ENCODE data around the gene ACRBP. TPM values are rescaled to one million over a fixed set of nuclear protein-coding genes. Genes with fewer than 3 reads are reported as not detected.

ACRBP gene
- total RNA-seq, 1 donor from 2014 or later = 0.58 TPM

DNA sequence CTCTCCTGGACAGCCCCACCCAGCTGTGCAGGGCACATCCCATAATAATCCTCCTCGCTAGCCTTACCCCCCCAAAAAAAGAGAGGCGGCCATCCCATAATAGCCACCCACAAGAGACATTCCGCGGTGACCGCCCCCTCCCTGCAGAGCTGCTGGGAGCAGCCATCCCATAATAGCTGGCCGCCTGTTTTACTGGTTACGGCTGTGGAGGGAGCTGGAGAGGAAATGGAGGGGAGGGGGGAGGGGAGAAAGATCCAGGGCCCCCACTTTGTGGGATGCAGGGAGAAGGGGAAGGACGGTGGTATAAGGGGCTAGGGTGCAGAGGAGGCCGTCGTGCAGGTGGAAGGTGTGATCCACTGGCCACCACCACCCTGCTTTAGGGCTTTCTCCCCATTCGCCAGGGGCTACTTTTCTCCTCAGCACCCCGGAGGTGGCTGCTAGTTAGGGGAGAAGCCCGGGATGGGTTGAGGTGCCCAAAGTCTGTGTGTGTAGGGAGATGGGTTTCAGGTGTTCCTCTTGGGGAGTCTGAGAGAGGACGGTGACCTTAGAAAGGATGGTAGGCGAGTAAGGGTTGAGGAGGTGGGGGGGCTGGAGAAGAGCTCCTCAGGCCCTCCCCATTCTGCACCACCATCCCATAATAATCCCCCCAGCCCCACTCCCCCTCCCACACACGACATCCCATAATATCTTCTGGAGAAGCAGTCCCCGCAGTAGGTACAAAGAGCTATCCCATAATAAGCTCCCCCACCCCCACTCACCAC is 34.0 kb downstream of the ACRBP start:
- TF ChIP-seq, protein P1, sequence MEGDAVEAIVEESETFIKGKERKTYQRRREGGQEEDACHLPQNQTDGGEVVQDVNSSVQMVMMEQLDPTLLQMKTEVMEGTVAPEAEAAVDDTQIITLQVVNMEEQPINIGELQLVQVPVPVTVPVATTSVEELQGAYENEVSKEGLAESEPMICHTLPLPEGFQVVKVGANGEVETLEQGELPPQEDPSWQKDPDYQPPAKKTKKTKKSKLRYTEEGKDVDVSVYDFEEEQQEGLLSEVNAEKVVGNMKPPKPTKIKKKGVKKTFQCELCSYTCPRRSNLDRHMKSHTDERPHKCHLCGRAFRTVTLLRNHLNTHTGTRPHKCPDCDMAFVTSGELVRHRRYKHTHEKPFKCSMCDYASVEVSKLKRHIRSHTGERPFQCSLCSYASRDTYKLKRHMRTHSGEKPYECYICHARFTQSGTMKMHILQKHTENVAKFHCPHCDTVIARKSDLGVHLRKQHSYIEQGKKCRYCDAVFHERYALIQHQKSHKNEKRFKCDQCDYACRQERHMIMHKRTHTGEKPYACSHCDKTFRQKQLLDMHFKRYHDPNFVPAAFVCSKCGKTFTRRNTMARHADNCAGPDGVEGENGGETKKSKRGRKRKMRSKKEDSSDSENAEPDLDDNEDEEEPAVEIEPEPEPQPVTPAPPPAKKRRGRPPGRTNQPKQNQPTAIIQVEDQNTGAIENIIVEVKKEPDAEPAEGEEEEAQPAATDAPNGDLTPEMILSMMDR (conservative IDR thresholded peaks at IDR 0.05; ENCODE audit: low read depth, low read length) = no peak
- DNase-seq (ENCODE audit: low read depth) = no peak
- peak overlapping the region; percentile 18 for H3K4me3 ChIP-seq (ENCODE audit: low read depth, low read length)

DNA sequence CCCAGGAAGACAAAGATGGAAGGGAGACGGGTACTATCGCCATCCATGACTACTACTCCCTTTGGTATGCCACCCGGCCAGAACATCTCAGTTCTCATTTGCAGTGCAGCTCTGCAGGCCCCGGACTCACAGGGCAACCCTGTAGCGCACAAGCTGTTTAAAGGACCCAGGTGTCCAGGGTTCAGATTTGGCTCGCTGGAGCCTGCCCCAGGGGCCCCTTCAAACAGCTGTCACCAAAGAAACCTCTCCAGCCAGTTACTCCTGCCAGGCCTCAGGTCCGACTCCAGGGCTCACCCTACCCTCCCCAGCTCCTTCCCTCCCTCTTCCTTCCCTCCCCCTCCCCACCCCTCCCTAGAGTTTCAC is 34.6 kb downstream of the ACRBP start:
- DNase-seq (ENCODE audit: low read depth) = no peak
- no peak overlapping the region for H3K4me3 ChIP-seq (ENCODE audit: low read depth, low read length)
- TF ChIP-seq, protein P1 (conservative IDR thresholded peaks at IDR 0.05; ENCODE audit: low read depth, low read length) = no peak

DNA sequence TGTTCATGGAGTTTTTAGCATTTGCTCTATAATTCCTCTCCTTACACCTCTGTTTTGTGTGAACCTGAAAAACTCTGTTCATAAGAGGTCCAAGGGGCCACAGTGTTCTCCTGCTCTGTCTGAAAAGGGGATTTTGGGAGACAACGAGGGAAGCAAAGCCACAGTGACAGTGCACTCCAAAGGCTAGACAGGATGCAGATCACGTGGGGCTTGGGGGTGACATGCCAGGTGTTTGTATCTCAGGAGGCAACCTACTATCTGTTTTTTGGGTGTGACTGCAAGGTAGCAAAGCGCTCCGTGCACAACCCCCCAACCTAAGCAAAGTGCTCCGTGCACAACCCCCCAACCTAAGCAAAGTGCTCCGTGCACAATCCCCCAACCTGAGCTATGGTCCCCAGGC is 35.0 kb downstream of the ACRBP start:
- H3K4me3 ChIP-seq (ENCODE audit: low read depth, low read length) = no peak overlapping the region
- TF ChIP-seq, protein P1 (conservative IDR thresholded peaks at IDR 0.05; ENCODE audit: low read depth, low read length) = no peak
- no peak for DNase-seq (ENCODE audit: low read depth)

DNA sequence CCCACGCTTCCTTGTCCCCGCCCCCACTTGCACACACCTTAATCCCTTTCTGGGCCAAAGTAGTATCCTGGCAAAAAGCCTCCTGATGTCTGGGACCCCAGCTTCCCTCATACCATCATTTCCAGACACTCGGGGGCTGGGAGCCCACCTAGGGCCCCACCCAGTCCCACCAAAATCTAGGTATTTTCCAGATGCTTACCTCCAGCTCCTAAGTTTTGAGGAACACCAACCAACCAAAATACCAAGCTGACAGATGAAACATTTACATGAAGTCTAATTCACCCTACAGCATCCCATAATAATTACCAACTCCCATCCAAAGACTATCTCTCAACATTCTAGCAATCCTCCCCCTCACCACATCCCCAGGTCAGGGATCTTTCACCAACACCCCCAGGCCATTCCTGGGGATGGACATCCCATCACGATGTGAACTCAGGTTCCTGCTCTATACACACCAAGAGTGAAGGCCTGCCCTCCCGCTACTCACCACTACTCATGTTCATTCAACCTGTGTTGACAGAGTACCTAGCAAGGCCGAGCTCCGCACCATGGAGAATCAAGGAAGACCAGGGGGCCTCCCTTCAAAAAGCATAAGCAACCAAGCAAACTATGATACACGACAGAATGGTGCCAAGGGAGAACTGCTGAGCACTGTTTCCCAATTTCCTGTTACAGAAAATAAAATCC is 38.5 kb downstream of the ACRBP start:
- H3K4me3 ChIP-seq (ENCODE audit: low read depth, low read length) = no peak overlapping the region
- TF ChIP-seq, protein P1 (conservative IDR thresholded peaks at IDR 0.05; ENCODE audit: low read depth, low read length) = no peak
- DNase-seq (ENCODE audit: low read depth) = no peak

DNA sequence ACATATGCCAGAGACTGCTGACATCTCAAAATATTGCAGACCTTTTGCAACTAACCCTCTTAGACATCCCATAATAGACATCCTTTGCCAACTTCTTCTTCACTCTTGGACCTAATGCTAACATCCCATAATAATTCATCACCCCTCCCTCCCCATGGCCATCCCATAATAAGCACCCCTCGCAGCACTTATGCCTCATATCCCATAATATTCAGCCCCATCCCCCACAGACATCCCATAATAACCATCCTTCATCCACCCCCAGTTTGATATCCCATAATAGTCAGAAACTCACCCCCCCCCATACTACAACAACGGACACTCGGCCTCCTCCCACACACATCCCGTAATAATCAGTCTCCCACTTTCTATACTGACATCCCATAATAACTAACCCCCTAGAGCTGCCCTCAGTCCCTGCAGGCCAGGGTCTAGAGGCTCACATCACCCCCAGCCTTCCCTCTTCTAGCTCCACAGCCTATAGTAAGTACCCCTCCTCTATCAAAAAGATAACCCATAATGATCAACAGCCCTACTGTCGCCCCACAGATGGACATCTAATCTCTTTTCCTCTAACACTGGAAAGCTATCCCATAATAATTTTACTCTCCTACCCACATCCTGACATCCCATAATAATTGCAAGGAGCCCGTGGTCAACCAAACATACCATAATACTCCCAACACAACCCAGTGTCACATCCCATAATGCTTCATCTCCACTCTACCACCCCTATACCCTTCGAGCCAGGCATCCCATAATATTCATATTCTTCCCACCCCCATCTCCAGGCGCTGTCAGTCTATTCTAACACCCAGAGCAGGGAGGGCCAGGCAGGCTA is 39.3 kb downstream of the ACRBP start:
- H3K4me3 ChIP-seq (ENCODE audit: low read depth, low read length) = no peak overlapping the region
- no peak for DNase-seq (ENCODE audit: low read depth)
- TF ChIP-seq, protein P1 (conservative IDR thresholded peaks at IDR 0.05; ENCODE audit: low read depth, low read length) = no peak

DNA sequence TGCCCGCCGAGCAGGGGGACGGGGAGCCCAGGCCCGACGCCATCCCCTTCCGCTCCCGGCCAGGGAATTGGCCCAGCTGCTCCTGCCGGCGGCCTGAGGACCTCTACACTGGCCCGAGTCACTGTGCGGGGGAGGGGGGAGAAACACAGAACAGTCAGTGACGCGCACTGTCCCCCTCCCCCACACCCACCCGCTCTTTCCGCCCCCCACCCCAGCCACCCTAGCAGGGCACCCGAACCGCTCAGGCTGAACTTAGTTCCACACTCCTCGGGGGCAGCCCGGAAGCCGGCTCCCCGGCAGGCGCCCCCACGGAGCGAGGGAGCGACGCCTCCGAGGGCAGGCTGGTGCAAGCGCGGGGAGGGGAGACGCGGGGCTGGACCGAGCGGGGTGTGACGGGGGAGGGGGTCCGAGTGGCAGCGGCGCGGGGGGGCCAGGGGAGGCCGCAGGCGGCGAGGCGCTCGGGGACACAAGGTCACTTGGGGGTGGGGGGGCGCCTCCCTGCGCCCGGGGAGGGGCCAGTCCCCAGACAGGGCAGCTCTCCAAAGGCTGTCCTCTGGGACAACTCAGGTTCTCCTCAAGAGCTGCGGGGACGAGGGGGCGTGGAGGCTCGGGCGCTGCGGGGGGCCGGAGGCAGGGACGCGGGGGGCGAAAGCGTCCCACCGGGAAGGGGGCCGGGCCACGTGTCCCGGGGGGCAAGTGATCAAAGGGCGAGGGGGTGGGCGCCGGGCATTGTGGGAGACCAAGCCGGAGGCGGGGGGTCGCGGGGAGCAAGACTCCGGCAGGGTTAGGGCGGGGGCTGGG is 40.7 kb downstream of the ACRBP start:
- DNase-seq (ENCODE audit: low read depth) = no peak
- TF ChIP-seq, protein P1 (conservative IDR thresholded peaks at IDR 0.05; ENCODE audit: low read depth, low read length) = no peak

More for the DNA sequence above, 40.7 kb downstream of the ACRBP start:
- H3K4me3 ChIP-seq (ENCODE audit: low read depth, low read length) = peak overlapping the region; percentile 89
